CD14-positive monocyte (primary cell): ENCODE measurements around the gene ADRM1. TPM values are rescaled to one million over a fixed set of nuclear protein-coding genes. Genes with fewer than 3 reads are reported as not detected.

Experiments
- DNase-seq, 3 donors: peaks; one replicate each; pipeline ENCODE4 v3.0.0-alpha.2; 2011 to 2022
- H2AFZ ChIP-seq: 2 replicates; pipeline ENCODE4 v1.6.0; 2012; ENCODE audit warnings: mild to moderate bottlenecking, low read depth, low read length, inconsistent platforms; ENCODE audit not compliant: insufficient read depth, poor library complexity, severe bottlenecking
- H3K27ac ChIP-seq, 2 donors: 1 replicate in 1 of 2; 2 replicates in 1 of 2; pipeline ENCODE4 v1.5.1; 2012 to 2013; ENCODE audit warnings: low read length in 2 of 2, control low read depth in 1 of 2, inconsistent platforms in 1 of 2, low read depth in 1 of 2, mild to moderate bottlenecking in 1 of 2
- H3K27me3 ChIP-seq, 2 donors: one replicate each; pipeline versions ENCODE4 v1.6.0 to v1.6.1; 2011 to 2013; ENCODE audit warnings: low read length in 2 of 2; ENCODE audit not compliant: control insufficient read depth in 2 of 2, insufficient read depth in 2 of 2
- H3K36me3 ChIP-seq, 2 donors: replicated peaks in 1 of 2; 1 replicate in 1 of 2; 2 replicates in 1 of 2; pipeline versions ENCODE4 v1.5.1 to v1.6.1; 2012 to 2013; ENCODE audit warnings: low read length in 2 of 2, control low read depth in 1 of 2, inconsistent platforms in 1 of 2, mild to moderate bottlenecking in 1 of 2; ENCODE audit not compliant: insufficient read depth in 2 of 2, control insufficient read depth in 1 of 2
- H3K4me1 ChIP-seq, 2 donors: 1 replicate in 1 of 2; 2 replicates in 1 of 2; pipeline versions ENCODE4 v1.5.1 to v1.6.1; 2012 to 2013; ENCODE audit warnings: low read length in 2 of 2, control low read depth in 1 of 2, inconsistent platforms in 1 of 2, mild to moderate bottlenecking in 1 of 2, moderate library complexity in 1 of 2; ENCODE audit not compliant: insufficient read depth in 2 of 2, control insufficient read depth in 1 of 2
- H3K4me2 ChIP-seq: replicated peaks from 2 replicates; pipeline ENCODE3; 2012; ENCODE audit warnings: low read length, moderate library complexity, mild to moderate bottlenecking; ENCODE audit not compliant: poor library complexity, severe bottlenecking; ENCODE audit errors: extremely low read depth
- H3K4me3 ChIP-seq, 3 experiments: fragments of 200-600 bp in 1 of 3; sonication (generic) in 1 of 3; replicated peaks in 1 of 3; 1 replicate in 2 of 3; 2 replicates in 1 of 3; pipeline ENCODE4 v1.5.1; 2011 to 2013; ENCODE audit warnings: low read length in 3 of 3, mild to moderate bottlenecking in 3 of 3, control low read depth in 2 of 3, low read depth in 2 of 3, inconsistent platforms in 1 of 3, moderate library complexity in 1 of 3
- H3K79me2 ChIP-seq: 2 replicates; pipeline ENCODE4 v1.6.0; 2012; ENCODE audit warnings: mild to moderate bottlenecking, control low read depth, inconsistent platforms, low read length, moderate library complexity; ENCODE audit not compliant: insufficient read depth
- H3K9ac ChIP-seq: 2 replicates; pipeline ENCODE4 v1.6.0; 2017; ENCODE audit warnings: low read length, mild to moderate bottlenecking; ENCODE audit not compliant: insufficient read depth, poor library complexity, severe bottlenecking
- H3K9me3 ChIP-seq, 2 donors: replicated peaks in 1 of 2; 1 replicate in 1 of 2; 2 replicates in 1 of 2; pipeline versions ENCODE4 v1.5.1 to v1.6.1; 2012 to 2013; ENCODE audit warnings: low read length in 2 of 2, control low read depth in 1 of 2; ENCODE audit not compliant: control insufficient read depth in 1 of 2, insufficient read depth in 1 of 2
- H4K20me1 ChIP-seq: 2 replicates; pipeline ENCODE4 v1.6.0; 2012; ENCODE audit warnings: mild to moderate bottlenecking, low read length, control low read depth, moderate library complexity; ENCODE audit not compliant: insufficient read depth
- H3K27ac Mint-ChIP-seq, 7 donors: one replicate each; pipeline ENCODE4 v1.8.0; 2020; ENCODE audit warnings: mild to moderate bottlenecking in 7 of 7, mixed read lengths in 7 of 7, moderate library complexity in 6 of 7, inconsistent platforms in 2 of 7
- H3K27me3 Mint-ChIP-seq, 3 donors: one replicate each; pipeline ENCODE4 v1.8.0; 2021 to 2022; ENCODE audit warnings: low read depth in 3 of 3, mild to moderate bottlenecking in 3 of 3, mixed read lengths in 3 of 3, moderate library complexity in 3 of 3, inconsistent platforms in 1 of 3
- H3K36me3 Mint-ChIP-seq, 2 donors: one replicate each; pipeline ENCODE4 v1.8.0; 2020; ENCODE audit warnings: mixed read lengths in 2 of 2, inconsistent platforms in 1 of 2, mild to moderate bottlenecking in 1 of 2
- H3K4me1 Mint-ChIP-seq: one replicate; pipeline ENCODE4 v1.8.0; 2020; ENCODE audit warnings: mild to moderate bottlenecking, mixed read lengths
- H3K4me3 Mint-ChIP-seq, 2 donors: one replicate each; pipeline ENCODE4 v1.8.0; 2020; ENCODE audit warnings: mild to moderate bottlenecking in 2 of 2, mixed read lengths in 2 of 2, moderate library complexity in 1 of 2
- H3K9me3 Mint-ChIP-seq, 7 donors: one replicate each; pipeline ENCODE4 v1.8.0; 2020 to 2022; ENCODE audit warnings: mixed read lengths in 7 of 7, mild to moderate bottlenecking in 6 of 7, moderate library complexity in 6 of 7, inconsistent platforms in 2 of 7
- WGBS: methylation state at CpG from one replicate; pipeline ENCODE4 v1.1.5; 2013; ENCODE audit warnings: missing lambda C conversion rate; ENCODE audit not compliant: insufficient coverage; 5-methylcytosine and 5-hydroxymethylcytosine counted together
- intact Hi-C, 2 donors: fragments of 100-400 bp; cut with micrococcal nuclease; formaldehyde crosslinking; loops; one replicate each; pipeline versions ENCODE4 v1.15.0 to v1.15.1; 2023
- polyA plus RNA-seq, 3 donors: library from polyadenylated mRNA; depleted of rRNA in 1 of 3; unstranded in 2 of 3; stranded (reverse) in 1 of 3; fragments of 300-500 nt in 2 of 3; fragments of >200 nt in 1 of 3; fragmentation: Illumina TruSeq in 2 of 3; gene quantifications; 1 replicate in 2 of 3; 2 replicates in 1 of 3; pipeline ENCODE4 v1.2.3, GENCODE V29; 2012 to 2021
- TF ChIP-seq, protein P1 (sequence below): fragments of 200-600 bp; IDR thresholded peaks from one replicate; pipeline ENCODE4 v1.8.0; 2022; ENCODE audit warnings: antibody characterized with exemption, mild to moderate bottlenecking

ADRM1 gene
- polyA plus RNA-seq, 3 donors = 63.3 to 81.5 (median 72.5) TPM

GRCh38 chr20:62357187-62357667 lies 54.4 kb downstream of the ADRM1 start:
- Mint-ChIP-seq H3K27me3 (peaks cover 0 to 26% (median 14%) of the 10 kb centered on the region in 3 donors), H3K4me1 (no peaks in the 10 kb centered on the region), H3K36me3 (no peaks in the 10 kb centered on the region), H3K4me3 (no peak overlapping the region), H3K9me3 (no peaks in the 10 kb centered on the region), H3K27ac (no peak overlapping the region)
- Histone ChIP-seq H4K20me1 (no peaks in the 10 kb centered on the region), H3K79me2 (no peaks in the 10 kb centered on the region), H2AFZ (no peak overlapping the region), H3K9me3 (no peaks in the 10 kb centered on the region), H3K4me2 (no peak overlapping the region), H3K27ac (no peak overlapping the region), H3K36me3 (no peaks in the 10 kb centered on the region), H3K27me3 (peaks cover 0 to 11% of the 10 kb centered on the region in 2 donors), H3K9ac (no peak overlapping the region), H3K4me3 (no peak overlapping the region), H3K4me1 (no peaks in the 10 kb centered on the region)
- TF ChIP-seq, protein P1, sequence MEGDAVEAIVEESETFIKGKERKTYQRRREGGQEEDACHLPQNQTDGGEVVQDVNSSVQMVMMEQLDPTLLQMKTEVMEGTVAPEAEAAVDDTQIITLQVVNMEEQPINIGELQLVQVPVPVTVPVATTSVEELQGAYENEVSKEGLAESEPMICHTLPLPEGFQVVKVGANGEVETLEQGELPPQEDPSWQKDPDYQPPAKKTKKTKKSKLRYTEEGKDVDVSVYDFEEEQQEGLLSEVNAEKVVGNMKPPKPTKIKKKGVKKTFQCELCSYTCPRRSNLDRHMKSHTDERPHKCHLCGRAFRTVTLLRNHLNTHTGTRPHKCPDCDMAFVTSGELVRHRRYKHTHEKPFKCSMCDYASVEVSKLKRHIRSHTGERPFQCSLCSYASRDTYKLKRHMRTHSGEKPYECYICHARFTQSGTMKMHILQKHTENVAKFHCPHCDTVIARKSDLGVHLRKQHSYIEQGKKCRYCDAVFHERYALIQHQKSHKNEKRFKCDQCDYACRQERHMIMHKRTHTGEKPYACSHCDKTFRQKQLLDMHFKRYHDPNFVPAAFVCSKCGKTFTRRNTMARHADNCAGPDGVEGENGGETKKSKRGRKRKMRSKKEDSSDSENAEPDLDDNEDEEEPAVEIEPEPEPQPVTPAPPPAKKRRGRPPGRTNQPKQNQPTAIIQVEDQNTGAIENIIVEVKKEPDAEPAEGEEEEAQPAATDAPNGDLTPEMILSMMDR = no peak
- intact Hi-C loops = no loop called here
- DNase-seq = no peak
- 26% methylated on average over 25 of the region's 25 CpGs for WGBS

GRCh38 chr20:62357681-62358080 lies 54.9 kb downstream of the ADRM1 start:
- H3K9me3 Mint-ChIP-seq = no peaks in the 10 kb centered on the region
- intact Hi-C loops = no loop called here
- WGBS = 56% methylated on average over 5 of the region's 7 CpGs
- no peaks in the 10 kb centered on the region for H3K36me3 Mint-ChIP-seq
- Histone ChIP-seq H4K20me1 (no peaks in the 10 kb centered on the region), H3K9ac (no peak overlapping the region), H2AFZ (no peak overlapping the region), H3K4me1 (no peaks in the 10 kb centered on the region), H3K4me2 (no peak overlapping the region), H3K4me3 (no peak overlapping the region), H3K9me3 (no peaks in the 10 kb centered on the region), H3K27me3 (peaks cover 0 to 11% of the 10 kb centered on the region in 2 donors), H3K79me2 (no peaks in the 10 kb centered on the region), H3K27ac (no peak overlapping the region), H3K36me3 (no peaks in the 10 kb centered on the region)
- no peak for DNase-seq
- H3K27ac Mint-ChIP-seq = no peak overlapping the region
- H3K4me1 Mint-ChIP-seq = no peaks in the 10 kb centered on the region
- peaks cover 3 to 26% (median 14%) of the 10 kb centered on the region in 3 donors for H3K27me3 Mint-ChIP-seq
- TF ChIP-seq, protein P1 = no peak
- no peak overlapping the region for H3K4me3 Mint-ChIP-seq

Other genes starting within 250 kb of the ADRM1 start
- gene TAF4, start 237.1 kb upstream of the ADRM1 start, polyA plus RNA-seq = 10 to 100 TPM in 1 of 3 donors, under 1 TPM in 2; 0.48 to 14.9 (median 0.99) TPM
- 10 to 100 TPM in 1 of 3 donors, 1 to 10 TPM in 2; 1.0 to 33.5 (median 1.4) TPM for gene LSM14B, start 180.5 kb upstream of the ADRM1 start, polyA plus RNA-seq
- 100 to 1,000 TPM; 402 to 668 (median 527) TPM for gene PSMA7, start 159.6 kb upstream of the ADRM1 start, polyA plus RNA-seq
- gene SS18L1, start 159.2 kb upstream of the ADRM1 start, polyA plus RNA-seq = 10 to 100 TPM in 1 of 3 donors, 1 to 10 TPM in 1, under 1 TPM in 1; 0.75 to 16.5 (median 1.1) TPM
- gene MTG2, start 120.0 kb upstream of the ADRM1 start, polyA plus RNA-seq = 10 to 100 TPM; 10.8 to 16.1 (median 14.9) TPM
- not detected for gene HRH3, start 82.7 kb upstream of the ADRM1 start, polyA plus RNA-seq
- 10 to 100 TPM; 12.9 to 29.1 (median 17.9) TPM for gene OSBPL2, start 64.5 kb upstream of the ADRM1 start, polyA plus RNA-seq
- gene LAMA5, start 64.3 kb downstream of the ADRM1 start, polyA plus RNA-seq = under 1 TPM in 1 of 3 donors, not detected in 2; 0.05 TPM
- gene RPS21, start 84.1 kb downstream of the ADRM1 start, polyA plus RNA-seq = 1,000 to 10,000 TPM in 1 of 3 donors, 100 to 1,000 TPM in 2; 799 to 6,263 (median 968) TPM
- 1 to 10 TPM in 1 of 3 donors, under 1 TPM in 2; 0.60 to 4.0 (median 0.61) TPM for gene CABLES2, start 104.3 kb downstream of the ADRM1 start, polyA plus RNA-seq
- not detected for gene RBBP8NL, start 124.5 kb downstream of the ADRM1 start, polyA plus RNA-seq
- gene GATA5, start 173.0 kb downstream of the ADRM1 start, polyA plus RNA-seq = not detected